DOHH2 (cell line): ENCODE results near the gene SLC49A3.

Experiments
- EZH2phosphoT487 ChIP-seq: fragments of 200-600 bp; sonication (generic); IDR thresholded peaks from 2 replicates; pipeline ENCODE4 v1.6.1; 2017; ENCODE audit warnings: borderline replicate concordance, mild to moderate bottlenecking, antibody characterized with exemption, low read length, moderate library complexity, mixed read lengths
- TF ChIP-seq, protein P1 (sequence below): fragments of 200-600 bp; sonication (generic); IDR thresholded peaks from one replicate; pipeline ENCODE4 v1.5.1; 2014; ENCODE audit warnings: antibody characterized with exemption, mild to moderate bottlenecking, low read depth, low read length; ENCODE audit not compliant: poor library complexity, severe bottlenecking

DNA sequence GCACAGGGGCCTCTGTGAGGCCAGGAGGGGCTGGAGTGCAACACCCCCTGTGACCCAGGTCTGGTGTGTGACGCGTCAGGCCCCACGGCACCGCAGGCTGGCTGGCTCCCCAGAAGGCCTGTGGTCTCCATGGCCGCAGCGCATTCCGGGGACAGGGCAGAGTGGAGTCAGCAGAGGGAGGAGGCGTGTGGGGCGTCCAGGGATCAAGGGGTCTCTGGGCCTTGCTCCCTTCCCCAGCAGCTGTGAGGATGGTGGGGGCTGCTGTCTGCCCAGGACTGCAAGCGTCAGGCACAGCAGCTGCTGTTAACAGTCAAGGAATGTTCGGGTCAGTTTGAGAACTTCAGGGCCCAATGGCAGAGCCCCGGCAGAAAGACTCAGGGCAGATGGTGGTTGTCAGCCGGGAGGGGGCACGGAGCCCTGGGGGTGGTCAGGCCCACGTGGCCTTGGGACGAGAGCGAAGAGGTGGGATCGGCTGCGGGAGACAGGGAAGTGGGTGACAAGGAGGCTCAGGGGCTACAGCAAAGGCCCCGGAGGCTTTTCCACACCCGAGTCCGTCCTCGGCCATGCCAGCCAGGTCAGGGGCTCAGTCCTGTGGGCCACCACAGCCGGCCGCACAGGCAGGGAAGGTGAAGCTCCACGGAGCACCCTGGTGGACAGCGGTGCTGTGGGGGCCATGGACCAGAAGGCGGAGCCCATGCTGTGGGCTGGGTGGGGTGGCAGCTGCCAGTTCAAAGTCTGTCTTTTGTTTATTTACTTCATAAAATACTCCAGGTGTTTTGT lies 35.0 kb upstream of the SLC49A3 start:
- TF ChIP-seq, protein P1, sequence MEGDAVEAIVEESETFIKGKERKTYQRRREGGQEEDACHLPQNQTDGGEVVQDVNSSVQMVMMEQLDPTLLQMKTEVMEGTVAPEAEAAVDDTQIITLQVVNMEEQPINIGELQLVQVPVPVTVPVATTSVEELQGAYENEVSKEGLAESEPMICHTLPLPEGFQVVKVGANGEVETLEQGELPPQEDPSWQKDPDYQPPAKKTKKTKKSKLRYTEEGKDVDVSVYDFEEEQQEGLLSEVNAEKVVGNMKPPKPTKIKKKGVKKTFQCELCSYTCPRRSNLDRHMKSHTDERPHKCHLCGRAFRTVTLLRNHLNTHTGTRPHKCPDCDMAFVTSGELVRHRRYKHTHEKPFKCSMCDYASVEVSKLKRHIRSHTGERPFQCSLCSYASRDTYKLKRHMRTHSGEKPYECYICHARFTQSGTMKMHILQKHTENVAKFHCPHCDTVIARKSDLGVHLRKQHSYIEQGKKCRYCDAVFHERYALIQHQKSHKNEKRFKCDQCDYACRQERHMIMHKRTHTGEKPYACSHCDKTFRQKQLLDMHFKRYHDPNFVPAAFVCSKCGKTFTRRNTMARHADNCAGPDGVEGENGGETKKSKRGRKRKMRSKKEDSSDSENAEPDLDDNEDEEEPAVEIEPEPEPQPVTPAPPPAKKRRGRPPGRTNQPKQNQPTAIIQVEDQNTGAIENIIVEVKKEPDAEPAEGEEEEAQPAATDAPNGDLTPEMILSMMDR, result no peak
- TF ChIP-seq EZH2phosphoT487, result no peak
